ENCODE measurements around the gene SF3B3. TPM values are rescaled to one million over a fixed set of nuclear protein-coding genes. Genes with fewer than 3 reads are reported as not detected.

Gene SF3B3
- total RNA-seq, 1 donor, result 142 TPM

DNA sequence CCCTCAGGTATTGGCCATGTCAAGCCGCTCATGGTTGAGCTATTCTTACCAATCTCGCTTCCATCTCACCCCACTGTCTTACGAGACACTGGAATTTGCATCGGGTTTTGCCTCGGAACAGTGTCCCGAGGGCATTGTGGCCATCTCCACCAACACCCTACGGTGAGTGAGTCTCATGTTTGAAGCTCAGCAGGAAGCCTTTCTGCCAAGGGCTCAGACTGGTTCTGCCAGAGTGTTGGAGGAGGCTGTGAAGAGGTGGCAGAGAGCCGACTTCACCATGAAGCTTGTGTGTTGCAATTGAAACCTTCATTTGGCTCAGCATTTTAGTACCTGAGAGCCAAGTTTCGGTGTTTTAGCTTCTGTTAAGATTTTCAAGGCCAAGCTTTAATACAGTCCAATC, 38.0 kb downstream of the SF3B3 start:
- TF ChIP-seq, protein P1, sequence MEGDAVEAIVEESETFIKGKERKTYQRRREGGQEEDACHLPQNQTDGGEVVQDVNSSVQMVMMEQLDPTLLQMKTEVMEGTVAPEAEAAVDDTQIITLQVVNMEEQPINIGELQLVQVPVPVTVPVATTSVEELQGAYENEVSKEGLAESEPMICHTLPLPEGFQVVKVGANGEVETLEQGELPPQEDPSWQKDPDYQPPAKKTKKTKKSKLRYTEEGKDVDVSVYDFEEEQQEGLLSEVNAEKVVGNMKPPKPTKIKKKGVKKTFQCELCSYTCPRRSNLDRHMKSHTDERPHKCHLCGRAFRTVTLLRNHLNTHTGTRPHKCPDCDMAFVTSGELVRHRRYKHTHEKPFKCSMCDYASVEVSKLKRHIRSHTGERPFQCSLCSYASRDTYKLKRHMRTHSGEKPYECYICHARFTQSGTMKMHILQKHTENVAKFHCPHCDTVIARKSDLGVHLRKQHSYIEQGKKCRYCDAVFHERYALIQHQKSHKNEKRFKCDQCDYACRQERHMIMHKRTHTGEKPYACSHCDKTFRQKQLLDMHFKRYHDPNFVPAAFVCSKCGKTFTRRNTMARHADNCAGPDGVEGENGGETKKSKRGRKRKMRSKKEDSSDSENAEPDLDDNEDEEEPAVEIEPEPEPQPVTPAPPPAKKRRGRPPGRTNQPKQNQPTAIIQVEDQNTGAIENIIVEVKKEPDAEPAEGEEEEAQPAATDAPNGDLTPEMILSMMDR (IDR thresholded peaks at IDR 0.05; ENCODE audit: extremely low read depth, low read depth, low read length), result no peak
- Histone ChIP-seq H3K27me3 (ENCODE audit: insufficient read depth, low read length) (no peaks in the 10 kb centered on the region), H3K4me3 (ENCODE audit: insufficient read depth, low read length) (no peak overlapping the region), H3K36me3 (ENCODE audit: insufficient read depth, low read length) (peaks cover 95% of the 10 kb centered on the region), H3K79me2 (ENCODE audit: insufficient read depth, low read length) (peaks cover 46% of the 10 kb centered on the region), H3K4me2 (ENCODE audit: insufficient read depth, low read length) (no peak overlapping the region), H3K4me1 (ENCODE audit: insufficient read depth, low read length) (peaks cover 7% of the 10 kb centered on the region), H3K27ac (ENCODE audit: low read depth, low read length) (peak overlapping the region; percentile 30), H4K20me1 (ENCODE audit: insufficient read depth, low read length) (peaks cover 4% of the 10 kb centered on the region), H2AFZ (ENCODE audit: low read length) (no peak overlapping the region), H3K9me3 (ENCODE audit: low read depth, low read length) (no peaks in the 10 kb centered on the region)
- no peak for DNase-seq (ENCODE audit: insufficient read length, low spot score, missing footprints)

DNA sequence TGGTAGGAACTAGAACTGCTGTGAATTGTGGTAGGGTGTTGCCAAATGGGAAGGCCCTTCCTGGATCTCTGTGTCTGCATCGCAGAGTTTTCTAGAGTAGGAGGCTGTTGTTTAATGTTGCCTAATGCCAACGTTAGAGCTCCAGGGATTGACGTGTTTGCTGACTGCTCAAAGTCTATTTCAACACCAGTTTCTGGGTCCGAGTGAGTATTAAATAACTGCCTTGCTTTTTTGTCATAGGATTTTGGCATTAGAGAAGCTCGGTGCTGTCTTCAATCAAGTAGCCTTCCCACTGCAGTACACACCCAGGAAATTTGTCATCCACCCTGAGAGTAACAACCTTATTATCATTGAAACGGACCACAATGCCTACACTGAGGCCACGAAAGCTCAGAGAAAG, 40.0 kb downstream of the SF3B3 start:
- peak; percentile 88 for DNase-seq (ENCODE audit: insufficient read length, low spot score, missing footprints)
- no peaks in the 10 kb centered on the region for H3K27me3 ChIP-seq (ENCODE audit: insufficient read depth, low read length)
- H3K79me2 ChIP-seq (ENCODE audit: insufficient read depth, low read length), result peaks cover 36% of the 10 kb centered on the region
- TF ChIP-seq, protein P1 (IDR thresholded peaks at IDR 0.05; ENCODE audit: extremely low read depth, low read depth, low read length), result no peak
- peaks cover 4% of the 10 kb centered on the region for H4K20me1 ChIP-seq (ENCODE audit: insufficient read depth, low read length)
- H2AFZ ChIP-seq (ENCODE audit: low read length), result no peak overlapping the region
- H3K4me1 ChIP-seq (ENCODE audit: insufficient read depth, low read length), result peaks cover 14% of the 10 kb centered on the region
- H3K9me3 ChIP-seq (ENCODE audit: low read depth, low read length), result no peaks in the 10 kb centered on the region
- no peak overlapping the region for H3K4me2 ChIP-seq (ENCODE audit: insufficient read depth, low read length)
- peaks cover 94% of the 10 kb centered on the region for H3K36me3 ChIP-seq (ENCODE audit: insufficient read depth, low read length)
- peak overlapping the region; percentile 69 for H3K27ac ChIP-seq (ENCODE audit: low read depth, low read length)
- no peak overlapping the region for H3K4me3 ChIP-seq (ENCODE audit: insufficient read depth, low read length)

DNA sequence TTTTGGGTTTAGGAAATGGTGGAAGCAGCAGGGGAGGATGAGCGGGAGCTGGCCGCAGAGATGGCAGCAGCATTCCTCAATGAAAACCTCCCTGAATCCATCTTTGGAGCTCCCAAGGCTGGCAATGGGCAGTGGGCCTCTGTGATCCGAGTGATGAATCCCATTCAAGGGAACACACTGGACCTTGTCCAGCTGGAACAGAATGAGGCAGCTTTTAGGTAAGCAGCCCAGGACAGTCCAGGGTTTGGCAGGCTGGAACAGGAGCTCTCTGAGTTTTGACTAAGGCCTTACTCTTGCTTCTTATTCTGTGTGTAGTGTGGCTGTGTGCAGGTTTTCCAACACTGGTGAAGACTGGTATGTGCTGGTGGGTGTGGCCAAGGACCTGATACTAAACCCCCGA, 41.4 kb downstream of the SF3B3 start:
- Histone ChIP-seq H3K4me2 (ENCODE audit: insufficient read depth, low read length) (no peak overlapping the region), H3K27me3 (ENCODE audit: insufficient read depth, low read length) (no peaks in the 10 kb centered on the region), H3K27ac (ENCODE audit: low read depth, low read length) (peak overlapping the region; percentile 69), H3K4me3 (ENCODE audit: insufficient read depth, low read length) (no peak overlapping the region), H3K36me3 (ENCODE audit: insufficient read depth, low read length) (peaks cover 95% of the 10 kb centered on the region), H3K79me2 (ENCODE audit: insufficient read depth, low read length) (peaks cover 31% of the 10 kb centered on the region), H3K9me3 (ENCODE audit: low read depth, low read length) (no peaks in the 10 kb centered on the region), H4K20me1 (ENCODE audit: insufficient read depth, low read length) (peaks cover 12% of the 10 kb centered on the region), H3K4me1 (ENCODE audit: insufficient read depth, low read length) (peaks cover 24% of the 10 kb centered on the region), H2AFZ (ENCODE audit: low read length) (no peak overlapping the region)
- no peak for DNase-seq (ENCODE audit: insufficient read length, low spot score, missing footprints)
- TF ChIP-seq, protein P1 (IDR thresholded peaks at IDR 0.05; ENCODE audit: extremely low read depth, low read depth, low read length), result no peak

DNA sequence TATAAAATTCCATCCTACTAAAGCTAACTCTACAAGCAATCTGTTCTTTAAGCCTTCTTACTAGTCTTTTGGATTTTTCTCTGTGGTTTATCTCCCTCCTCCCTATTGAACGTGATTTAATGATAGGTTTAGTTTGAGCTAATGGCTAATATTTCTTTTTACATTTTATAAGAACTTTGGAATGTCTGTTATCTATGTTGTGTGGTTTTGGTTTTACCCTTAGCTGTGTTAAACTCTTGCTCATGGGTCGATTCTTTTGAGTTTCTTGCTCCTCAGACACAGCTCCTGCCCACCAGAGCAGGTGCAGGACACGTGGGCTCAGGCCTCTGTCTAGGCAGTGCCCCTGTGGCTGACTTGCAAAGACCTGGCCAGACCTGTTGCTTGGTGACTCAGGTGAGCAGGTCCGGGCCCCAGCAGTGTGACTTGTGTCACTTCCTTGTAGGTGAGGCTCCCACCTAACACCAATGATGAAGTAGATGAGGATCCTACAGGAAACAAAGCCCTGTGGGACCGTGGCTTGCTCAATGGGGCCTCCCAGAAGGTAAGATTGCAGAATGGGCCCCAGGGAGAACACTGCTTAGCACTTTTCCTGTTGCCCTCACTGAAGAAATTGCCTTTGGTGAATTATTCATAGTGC, 45.1 kb downstream of the SF3B3 start:
- Histone ChIP-seq H3K4me3 (ENCODE audit: insufficient read depth, low read length) (no peak overlapping the region), H3K79me2 (ENCODE audit: insufficient read depth, low read length) (peaks cover 21% of the 10 kb centered on the region), H3K27me3 (ENCODE audit: insufficient read depth, low read length) (no peaks in the 10 kb centered on the region), H3K27ac (ENCODE audit: low read depth, low read length) (peak overlapping the region; percentile 36), H3K9me3 (ENCODE audit: low read depth, low read length) (no peaks in the 10 kb centered on the region), H3K4me2 (ENCODE audit: insufficient read depth, low read length) (no peak overlapping the region), H3K36me3 (ENCODE audit: insufficient read depth, low read length) (peaks cover 89% of the 10 kb centered on the region), H2AFZ (ENCODE audit: low read length) (no peak overlapping the region), H4K20me1 (ENCODE audit: insufficient read depth, low read length) (peaks cover 8% of the 10 kb centered on the region), H3K4me1 (ENCODE audit: insufficient read depth, low read length) (peaks cover 44% of the 10 kb centered on the region)
- TF ChIP-seq, protein P1 (IDR thresholded peaks at IDR 0.05; ENCODE audit: extremely low read depth, low read depth, low read length), result no peak
- DNase-seq (ENCODE audit: insufficient read length, low spot score, missing footprints), result peak; percentile 44
